Measurements from ENCODE around the gene PRKN.

The PRKN gene

DNA sequence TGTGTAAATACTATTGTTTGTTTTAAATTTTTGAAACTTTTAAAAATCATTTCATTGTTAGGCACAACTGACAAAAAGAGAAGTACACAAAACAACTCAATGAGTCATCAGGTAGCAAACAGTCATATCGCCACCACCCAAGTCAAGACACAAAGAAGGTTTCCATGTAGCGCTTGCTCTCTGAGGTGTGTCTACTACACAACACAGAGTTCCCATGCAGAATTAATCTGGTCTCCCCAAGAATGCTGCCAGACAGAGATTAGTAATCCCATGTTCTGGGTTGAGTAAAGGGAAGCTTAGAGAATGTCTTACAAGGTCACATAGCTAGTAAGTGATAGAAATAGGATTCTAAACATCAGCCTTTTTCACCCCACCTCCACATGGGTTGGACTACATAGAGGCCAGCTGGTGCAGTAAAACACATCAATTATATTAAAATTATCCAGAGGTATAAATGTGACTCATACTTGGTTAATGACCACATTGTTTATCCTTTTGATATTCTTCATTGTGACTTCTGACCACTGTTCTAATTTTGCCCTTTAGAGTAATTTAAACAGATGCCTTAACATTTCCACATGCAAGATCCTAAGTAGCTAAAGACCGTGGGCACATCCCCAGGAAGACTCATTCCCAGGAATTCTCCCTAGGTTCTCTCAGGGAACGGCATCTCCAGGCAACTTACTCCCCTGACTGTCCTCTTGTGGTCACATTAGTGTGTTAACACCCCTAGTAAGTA is 413.5 kb downstream of the PRKN start:
- no peak for DNase-seq (ENCODE audit: low read depth in 2 of 2)

DNA sequence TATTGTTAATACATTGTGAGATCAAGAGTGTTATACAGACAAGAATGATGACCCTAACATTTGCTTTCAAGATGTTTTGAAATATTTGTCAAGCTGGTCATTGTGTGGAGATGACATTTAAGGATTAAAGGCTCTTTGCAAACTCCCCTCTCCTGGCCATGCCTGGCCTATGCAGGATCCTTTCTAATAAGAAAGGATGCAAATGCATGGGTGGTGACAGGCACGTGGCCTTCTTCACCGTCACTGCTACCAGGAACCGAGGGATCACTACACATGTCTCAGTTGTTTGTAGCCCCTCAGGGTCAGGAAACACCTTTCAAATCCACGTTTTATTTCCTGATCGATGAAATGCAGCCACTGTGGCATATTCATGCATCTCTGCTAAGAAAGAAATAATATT is 419.7 kb downstream of the PRKN start:
- DNase-seq (ENCODE audit: low read depth in 2 of 2): no peak

DNA sequence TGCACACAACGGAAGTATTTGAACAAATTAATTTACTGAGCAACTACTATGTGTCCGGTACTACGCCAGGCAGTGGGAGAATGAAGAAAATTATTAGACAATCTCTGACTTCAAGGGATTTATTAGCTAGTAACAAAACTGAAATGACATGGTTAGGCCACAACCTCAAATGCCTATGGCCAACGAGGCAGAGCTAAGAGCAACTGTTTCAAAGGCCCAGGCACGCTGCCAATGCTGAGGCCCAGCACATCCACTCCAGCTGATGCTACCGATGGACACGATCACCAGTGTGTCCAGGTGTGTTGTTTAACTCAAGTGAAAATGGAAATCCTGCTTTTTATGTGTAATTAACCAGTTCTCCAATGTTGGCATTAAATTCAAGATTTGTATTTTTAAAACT is 420.9 kb downstream of the PRKN start:
- DNase-seq (ENCODE audit: low read depth in 2 of 2): no peak

DNA sequence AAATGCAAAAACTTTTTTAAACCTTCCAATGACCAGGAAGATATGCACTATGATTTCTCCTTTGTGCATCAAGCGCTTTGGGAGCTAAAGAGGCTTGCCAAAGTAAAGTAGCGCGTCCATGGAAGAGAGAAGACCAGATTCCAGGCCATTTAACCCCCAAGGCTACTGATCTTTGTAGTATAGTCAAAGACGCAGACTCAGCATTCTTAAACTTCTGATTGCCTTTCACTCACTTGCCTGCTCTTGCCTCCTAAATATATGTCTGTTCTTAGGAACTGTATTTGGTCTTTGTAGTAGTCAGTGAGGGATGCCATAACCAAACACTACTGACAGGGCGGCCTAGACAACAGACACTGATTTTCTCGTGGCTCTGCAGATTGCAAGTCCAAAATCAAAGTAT is 426.4 kb downstream of the PRKN start:
- DNase-seq (ENCODE audit: low read depth in 2 of 2): no peak

DNA sequence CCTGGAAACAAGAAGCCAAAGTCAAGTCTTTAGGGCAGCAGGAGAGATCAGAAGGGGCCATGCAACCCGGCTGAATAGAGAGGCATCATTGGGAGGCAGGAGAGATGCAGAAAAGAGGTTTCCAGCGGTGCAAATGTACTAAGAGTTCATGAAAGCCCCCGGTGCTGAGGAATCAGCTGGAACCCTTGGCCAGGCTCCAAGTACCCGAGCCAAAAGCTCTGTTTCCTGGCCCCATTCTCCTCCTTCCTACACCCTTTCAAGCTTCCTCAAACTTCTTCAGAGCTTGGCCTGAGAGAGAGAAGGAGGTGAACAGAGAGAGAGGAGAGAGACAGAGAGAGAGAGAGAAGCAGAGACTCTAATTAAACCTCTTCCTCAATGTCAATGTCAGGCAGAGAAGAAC is 433.5 kb downstream of the PRKN start:
- no peak for DNase-seq (ENCODE audit: low read depth in 2 of 2)

DNA sequence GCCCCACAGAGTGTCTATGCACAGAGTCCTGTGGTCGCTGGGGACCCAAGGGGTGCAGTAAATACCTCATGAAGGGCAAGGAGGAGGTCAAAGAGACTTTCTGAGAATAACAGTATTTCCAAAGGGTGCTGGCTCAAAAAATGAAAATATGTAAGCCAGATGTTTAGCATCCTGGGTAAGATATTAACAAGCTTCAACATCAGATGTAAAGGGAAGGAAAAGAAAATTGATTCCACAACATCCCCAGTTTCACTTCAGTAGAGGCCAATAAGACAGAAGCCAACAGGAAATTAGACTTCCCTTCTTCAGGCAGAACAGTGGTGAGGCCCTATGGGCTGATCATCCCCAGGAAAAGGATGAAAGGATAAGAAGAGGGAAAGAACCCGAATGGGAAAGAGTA is 434.7 kb downstream of the PRKN start:
- DNase-seq (ENCODE audit: low read depth in 2 of 2): no peak

DNA sequence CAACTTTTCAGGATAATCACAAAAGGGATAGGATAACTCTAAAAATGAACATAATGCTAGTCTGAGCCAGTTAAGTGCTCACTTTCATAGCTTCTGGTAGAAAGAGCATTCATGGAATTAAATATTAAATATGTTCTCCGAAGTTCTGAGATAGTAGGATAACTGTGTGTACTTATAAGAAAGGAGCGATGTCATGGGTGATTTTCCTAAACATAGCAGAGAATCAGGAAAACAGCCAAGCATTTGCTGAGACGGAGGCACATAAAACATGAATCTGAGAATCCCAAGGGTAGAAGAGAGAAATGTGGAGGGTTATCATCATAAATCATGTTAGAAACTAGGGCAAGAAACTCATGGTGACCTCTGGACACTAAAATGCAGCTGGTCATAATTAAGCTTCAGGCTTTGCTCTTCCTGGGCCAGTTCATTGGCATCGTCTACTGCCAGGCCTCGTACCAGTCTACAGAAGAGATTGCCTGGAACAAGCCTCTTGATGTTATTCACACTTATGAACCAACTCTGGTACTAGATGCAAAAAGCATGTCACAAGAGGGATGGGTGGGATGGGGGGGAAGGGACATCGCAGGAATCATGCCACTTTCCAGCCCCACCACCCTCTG is 436.6 kb downstream of the PRKN start:
- DNase-seq (ENCODE audit: low read depth in 2 of 2): no peak

DNA sequence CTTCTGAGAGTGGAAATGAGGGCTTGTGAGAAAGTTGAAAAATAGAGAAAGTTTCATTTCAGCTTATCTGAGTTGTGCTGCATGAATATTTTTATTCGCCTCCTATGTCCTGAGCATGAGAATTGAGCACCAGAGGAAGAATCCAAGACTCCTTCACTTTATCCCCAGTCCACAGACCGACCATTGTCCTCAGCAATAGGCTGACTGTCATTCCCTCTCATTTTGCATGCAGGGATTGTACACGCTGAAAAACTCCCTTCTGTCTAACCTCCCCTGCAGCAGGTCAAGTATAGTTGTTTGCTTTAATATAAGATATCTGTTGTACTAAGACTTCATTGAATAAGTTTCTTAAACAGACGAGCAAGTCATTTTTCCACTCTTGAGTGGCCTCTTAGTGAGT is 437.6 kb downstream of the PRKN start:
- no peak for DNase-seq (ENCODE audit: low read depth in 2 of 2)

DNA sequence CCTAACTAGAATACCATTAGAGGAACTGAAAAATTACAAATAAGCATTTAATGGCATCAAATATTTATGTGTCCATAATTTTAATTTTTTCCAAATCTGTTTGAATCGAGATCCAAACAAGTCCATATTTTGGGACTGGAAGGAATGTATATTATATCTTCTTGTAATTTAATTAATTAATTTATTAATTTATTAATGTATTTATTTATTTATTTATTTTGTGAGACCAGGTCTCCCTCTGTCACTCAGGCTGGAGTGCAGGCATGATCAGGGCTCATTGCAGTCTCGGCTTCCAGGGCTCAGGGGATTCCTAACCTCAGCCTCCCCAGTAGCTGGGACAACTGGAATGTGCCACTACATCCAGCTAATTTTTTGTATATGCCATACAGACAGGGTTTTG is 453.6 kb downstream of the PRKN start:
- DNase-seq (ENCODE audit: low read depth in 2 of 2): no peak

DNA sequence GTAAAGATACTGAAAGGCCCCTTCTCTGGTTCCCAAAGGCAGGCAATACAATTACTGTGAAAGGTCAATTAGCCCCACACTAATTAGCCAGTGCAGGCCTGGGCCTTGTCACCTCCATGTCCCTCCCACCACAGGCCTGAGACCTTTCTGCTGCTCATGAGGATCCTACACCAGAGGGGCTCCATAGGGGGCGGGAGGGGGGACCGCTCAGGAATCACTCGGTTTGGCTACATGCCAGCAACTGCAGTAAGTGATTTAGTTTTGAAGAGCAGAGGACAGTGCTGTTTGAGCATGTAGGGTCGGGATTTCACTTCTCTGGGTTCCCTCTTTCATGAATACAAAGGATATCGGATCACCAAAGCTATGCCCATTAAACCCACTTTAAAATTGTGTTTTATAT is 455.6 kb downstream of the PRKN start:
- no peak for DNase-seq (ENCODE audit: low read depth in 2 of 2)

DNA sequence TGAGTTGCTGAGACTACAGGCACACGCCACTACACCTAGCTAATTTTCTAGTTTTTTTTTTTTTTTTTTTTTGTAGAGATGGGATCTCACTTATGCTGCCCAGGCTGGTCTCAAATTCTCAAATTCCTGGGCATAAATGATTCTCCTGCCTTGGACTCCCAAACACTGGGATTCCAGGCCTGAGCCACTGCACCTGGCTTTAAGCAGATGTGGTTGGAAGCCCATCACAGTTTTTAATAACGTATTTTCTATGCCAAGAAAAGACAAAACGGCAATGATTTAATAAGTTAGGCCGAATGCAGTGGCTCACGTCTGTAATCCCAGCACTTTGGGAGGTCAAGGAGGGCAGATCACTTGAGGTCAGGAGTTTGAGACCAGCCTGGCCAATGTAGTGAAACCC is 456.6 kb downstream of the PRKN start:
- no peak for DNase-seq (ENCODE audit: low read depth in 2 of 2)

DNA sequence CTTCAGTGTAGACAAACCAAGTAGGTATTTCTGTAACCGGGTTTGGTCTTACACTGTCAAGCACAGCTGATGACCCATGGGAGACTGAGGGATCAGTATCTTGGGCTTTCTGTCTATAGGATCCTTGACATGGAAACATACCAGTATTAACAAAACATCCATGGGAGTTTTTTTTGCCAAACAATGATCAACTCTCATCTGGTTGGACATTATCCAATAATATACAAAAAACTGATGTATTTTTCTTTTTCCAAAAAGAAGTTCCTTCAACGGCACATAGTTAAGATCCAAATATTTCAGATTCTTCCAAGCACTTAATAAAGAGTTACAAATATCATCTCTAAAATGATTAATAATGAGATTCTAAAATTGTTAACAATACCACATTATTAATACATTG is 459.9 kb downstream of the PRKN start:
- no peak for DNase-seq (ENCODE audit: low read depth in 2 of 2)

DNA sequence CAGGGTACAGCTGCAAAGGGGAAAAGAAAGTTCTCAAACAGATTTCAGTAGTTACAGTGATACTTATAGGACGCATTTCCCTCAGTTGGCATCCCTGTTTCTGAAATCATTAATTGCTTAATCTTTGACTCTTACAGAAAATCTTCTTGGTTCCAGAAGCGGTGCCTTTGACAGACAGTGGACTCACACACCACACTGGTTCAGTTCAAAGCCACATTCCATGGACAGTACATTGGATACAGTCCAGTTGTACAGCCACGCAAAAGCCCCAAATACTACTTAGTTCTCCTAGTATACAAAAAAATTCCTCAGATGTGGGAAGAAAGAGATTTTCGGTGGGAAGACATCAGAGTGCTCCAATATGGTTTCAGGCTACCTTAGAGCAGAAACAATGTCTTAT is 460.4 kb downstream of the PRKN start:
- no peak for DNase-seq (ENCODE audit: low read depth in 2 of 2)

DNA sequence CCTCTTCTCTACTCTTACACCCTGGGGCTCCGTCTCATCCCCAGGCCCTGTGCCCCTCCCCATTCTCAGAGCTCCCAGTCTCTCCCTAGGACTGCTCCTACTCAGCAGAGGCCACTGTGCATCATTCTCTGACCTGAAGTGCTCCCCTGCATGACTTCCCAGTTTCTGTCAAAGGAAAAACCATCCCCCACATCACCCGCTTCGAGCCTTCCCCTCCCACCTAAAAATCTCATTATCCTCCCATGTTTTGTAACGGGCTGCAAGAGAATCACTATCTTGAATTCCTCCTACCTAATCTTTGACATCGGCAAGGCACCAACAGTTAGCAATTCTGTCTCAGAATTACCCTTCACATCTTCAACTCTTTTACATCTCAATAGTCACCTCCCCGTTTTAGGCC is 463.0 kb downstream of the PRKN start:
- no peak for DNase-seq (ENCODE audit: low read depth in 2 of 2)

DNA sequence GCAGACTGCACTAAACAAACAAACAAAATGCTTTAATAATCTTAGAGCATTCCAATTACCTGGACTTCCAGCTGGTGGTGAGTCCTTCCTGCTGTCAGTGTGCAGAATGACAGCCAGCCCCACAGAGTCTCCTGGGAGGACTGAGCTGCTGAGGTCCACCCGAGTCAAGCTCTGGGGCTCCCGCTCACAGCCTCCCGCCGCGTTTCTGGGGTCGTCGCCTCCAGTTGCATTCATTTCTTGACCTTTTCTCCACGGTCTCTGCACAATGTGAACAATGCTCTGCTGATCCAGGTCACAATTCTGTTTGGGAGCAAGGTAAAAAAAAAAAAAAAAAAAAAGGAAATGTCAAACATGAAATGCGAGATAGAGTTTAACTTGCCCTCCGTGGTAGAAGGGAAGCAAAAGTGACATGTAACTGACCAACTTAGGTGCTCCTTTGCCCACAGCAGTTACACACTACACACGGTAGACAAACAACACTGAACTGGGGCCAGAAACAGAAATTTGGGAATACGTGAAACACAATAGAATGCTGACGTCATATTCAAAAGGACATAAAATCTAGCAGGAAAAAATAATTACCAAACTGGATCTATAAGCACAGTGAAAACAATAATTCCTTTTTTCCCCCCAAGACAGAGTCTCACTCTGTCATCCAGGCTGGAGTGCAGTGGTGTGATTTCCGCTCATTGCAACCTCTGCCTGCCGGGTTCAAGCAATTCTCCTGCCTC is 464.9 kb downstream of the PRKN start:
- no peak for DNase-seq (ENCODE audit: low read depth in 2 of 2)

DNA sequence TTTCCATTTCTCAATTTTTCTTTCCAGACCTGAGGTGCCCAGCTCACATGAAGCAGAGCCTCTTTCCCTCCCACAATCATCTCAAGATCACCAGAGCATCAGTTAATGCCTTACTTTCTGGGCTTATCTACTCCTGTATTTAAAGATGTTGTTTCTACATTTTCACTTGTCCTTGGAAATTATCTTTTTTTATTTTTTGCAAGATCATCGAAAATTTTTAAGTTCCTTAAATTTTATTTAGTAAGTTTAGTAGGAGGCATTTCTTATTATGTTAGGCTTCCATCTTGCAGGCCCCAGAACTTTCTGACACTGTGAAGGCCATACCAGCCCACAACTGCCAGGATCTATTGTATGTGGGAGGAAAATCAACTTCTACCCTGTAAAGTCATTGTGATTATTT is 466.0 kb downstream of the PRKN start:
- DNase-seq (ENCODE audit: low read depth in 2 of 2): no peak

DNA sequence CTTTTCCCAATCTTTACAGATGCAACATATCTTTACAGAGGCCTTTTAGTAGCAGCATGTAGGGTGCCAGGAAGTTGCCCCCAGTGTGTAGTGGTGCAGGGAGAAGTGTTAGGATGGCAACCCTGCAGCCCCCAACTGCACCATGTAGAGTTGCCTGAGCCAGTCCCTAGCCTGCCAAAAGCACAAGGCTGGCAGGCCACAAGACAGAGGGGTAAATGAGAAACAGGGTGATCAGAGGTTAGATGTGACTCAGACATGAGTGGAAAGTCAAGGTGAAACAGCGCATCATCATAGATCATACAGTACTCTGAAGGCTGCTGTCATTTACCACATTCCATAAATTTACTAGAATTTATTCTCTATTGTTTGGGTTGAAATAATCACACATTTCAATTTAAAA is 467.5 kb downstream of the PRKN start:
- no peak for DNase-seq (ENCODE audit: low read depth in 2 of 2)

DNA sequence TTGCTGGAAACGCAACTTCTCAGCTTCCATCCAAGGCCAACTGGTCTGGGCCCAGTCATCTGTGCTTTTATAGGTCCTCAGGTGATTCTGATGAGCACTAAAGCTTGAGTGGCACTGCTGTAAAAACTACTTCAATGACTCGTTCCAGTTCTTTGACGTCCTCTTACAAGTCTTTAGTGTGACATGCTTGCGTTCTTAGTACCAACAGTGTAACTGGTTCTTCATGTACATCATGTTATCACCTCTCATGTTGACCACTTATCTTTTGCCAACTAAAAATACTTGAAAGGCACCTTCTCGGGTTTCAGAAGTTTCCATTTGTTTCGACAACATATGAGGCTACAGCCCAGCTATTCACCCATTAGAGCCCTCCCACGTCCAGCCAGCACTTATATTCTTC is 468.9 kb downstream of the PRKN start:
- no peak for DNase-seq (ENCODE audit: low read depth in 2 of 2)

DNA sequence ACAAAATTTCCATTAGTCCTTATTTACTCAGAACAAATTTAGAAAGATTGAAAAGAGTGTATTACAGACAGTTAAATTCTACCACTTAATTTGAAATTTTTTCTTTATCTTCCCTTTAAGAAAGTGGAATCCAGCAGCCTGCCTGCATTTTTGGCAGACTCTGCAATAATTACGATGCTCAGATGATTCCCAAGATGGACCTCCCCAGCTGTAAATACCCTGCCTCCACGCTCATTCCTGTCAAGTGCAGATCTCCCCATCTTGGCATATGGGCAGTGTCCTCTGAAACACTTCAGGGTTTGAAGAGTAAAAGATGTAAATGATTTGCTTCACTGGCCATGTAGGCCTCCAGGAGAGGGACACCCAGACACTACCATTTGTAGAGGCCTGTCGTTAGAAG is 471.2 kb downstream of the PRKN start:
- DNase-seq (ENCODE audit: low read depth in 2 of 2): no peak

DNA sequence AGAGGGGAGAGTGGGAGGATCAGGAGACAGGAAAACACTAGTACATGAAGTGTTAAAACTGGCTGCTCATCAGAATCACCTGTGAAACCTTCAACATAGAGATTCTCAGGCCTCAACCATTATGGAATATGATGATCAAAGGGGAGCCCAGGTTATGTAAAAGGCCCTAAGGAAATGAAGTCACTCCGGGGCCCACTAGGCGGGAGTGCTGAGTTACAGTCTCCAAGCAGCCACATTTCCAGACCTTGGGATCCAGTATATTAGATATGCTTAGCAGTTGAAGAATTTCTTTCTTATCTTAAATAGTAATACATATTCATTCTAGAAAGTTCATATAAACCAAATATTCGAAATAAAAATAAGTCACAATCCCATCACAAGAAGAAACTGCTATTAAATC is 476.3 kb downstream of the PRKN start:
- no peak for DNase-seq (ENCODE audit: low read depth in 2 of 2)

DNA sequence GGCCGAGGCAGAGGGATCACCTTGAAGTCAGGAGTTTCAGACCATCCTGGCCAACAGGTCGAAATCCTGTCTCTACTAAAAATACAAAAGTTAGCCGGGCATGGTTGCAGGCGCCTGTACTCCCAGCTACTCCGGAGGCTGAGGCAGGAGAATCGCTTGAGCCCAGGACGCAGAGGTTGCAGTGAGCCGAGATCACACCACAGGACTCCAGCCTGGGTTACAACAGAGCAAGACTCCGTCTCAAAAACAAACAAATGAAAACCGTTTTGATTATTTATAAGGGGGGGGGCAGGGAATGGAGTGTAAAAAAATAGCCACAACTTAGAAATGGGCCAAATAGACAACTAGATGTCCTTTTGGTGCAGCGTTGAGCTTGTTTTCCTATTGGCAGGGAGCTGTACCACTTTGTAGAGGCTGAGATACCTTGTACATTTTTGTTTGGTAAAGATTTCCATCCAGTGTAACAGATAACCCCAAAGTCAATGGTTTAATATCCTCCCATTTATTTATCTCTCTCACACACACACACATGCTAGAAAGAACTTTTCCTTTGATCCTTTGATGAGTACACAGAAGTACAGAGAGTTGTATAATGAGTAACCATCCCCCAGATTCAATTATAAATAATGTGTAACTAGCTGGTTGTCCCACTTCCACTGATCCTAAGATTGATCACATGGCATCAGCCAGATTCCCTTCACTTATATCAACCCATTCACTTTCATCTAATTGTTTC is 477.5 kb downstream of the PRKN start:
- no peak for DNase-seq (ENCODE audit: low read depth in 2 of 2)

DNA sequence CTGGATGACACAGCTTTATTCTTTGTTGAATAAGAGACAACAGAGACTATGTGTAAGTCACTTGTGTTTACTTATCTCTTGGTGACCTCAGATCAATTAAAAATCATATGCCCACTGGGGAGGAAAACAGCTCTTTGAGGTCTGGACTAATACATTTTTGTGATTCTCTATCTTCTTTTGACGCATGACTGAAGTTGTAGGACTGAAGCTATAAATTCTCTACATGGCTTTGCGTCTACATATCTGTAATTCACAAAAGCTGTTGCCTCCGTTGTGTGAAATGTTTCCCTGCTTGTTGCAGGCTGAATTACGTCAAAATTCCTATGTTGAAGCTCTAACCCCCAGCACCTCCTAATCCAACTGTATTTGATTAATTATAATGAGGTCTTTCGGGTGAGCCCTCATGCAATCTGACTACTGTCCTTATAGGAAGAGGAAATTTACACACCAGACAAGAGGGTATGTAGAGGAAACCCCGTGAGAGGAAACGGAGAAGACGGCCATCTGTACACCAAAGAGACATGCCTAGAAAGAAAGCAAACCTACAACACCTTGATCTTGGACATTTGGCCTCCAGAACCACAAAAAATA is 481.6 kb downstream of the PRKN start:
- no peak for DNase-seq (ENCODE audit: low read depth in 2 of 2)
